CD4-positive, alpha-beta T cell (primary cell): ENCODE measurements around the gene MRPS16. TPM values are rescaled to one million over a fixed set of nuclear protein-coding genes. Genes with fewer than 3 reads are reported as not detected.

Source experiments
- ATAC-seq: fragments of 200-7000 bp; cut with Tn5 transposase; one replicate; pipeline ENCODE4 v1.10.0; 2022; ENCODE audit warnings: mild to moderate bottlenecking; ENCODE audit not compliant: poor library complexity
- CTCF ChIA-PET: fragments of 350-600 bp; sonication (Branson Sonifier 250); formaldehyde crosslinking; loops from one replicate; lab custom pipeline; 2021; ENCODE audit warnings: antibody characterized with exemption, inconsistent platforms; lab: Charles Lee
- POLR2A ChIA-PET: fragments of 350-600 bp; sonication (Branson Sonifier 250); formaldehyde crosslinking; loops from one replicate; lab custom pipeline; 2021; ENCODE audit warnings: antibody characterized with exemption, inconsistent platforms; lab: Charles Lee
- DNase-seq, 14 experiments: peaks; one replicate each; pipeline ENCODE4 v3.0.0-alpha.2; 2013 to 2020; ENCODE audit warnings: mixed read lengths in 2 of 14
- H3K27ac ChIP-seq, 2 donors: one replicate each; pipeline versions ENCODE4 v1.5.1 to v1.7.0; 2013; ENCODE audit warnings: low read length in 2 of 2, low read depth in 1 of 2, mild to moderate bottlenecking in 1 of 2
- H3K27me3 ChIP-seq, 2 experiments: 1 replicate in 1 of 2; 2 replicates in 1 of 2; pipeline versions ENCODE4 v1.6.1 to v1.7.0; 2013; ENCODE audit warnings: low read length in 2 of 2, control low read depth in 1 of 2, mild to moderate bottlenecking in 1 of 2, moderate library complexity in 1 of 2; ENCODE audit not compliant: insufficient read depth in 2 of 2, control insufficient read depth in 1 of 2
- H3K36me3 ChIP-seq: one replicate; pipeline ENCODE4 v1.6.1; 2013; ENCODE audit warnings: low read length, control low read depth; ENCODE audit not compliant: insufficient read depth
- H3K4me1 ChIP-seq: one replicate; pipeline ENCODE4 v1.6.1; 2013; ENCODE audit warnings: low read length, control low read depth; ENCODE audit not compliant: insufficient read depth
- H3K4me3 ChIP-seq: one replicate; pipeline ENCODE4 v1.5.1; 2013; ENCODE audit warnings: mild to moderate bottlenecking, low read length, moderate library complexity
- H3K9me3 ChIP-seq, 2 experiments: 1 replicate in 1 of 2; 2 replicates in 1 of 2; pipeline versions ENCODE4 v1.6.1 to v1.7.0; 2013; ENCODE audit warnings: low read length in 2 of 2, mild to moderate bottlenecking in 2 of 2, control low read depth in 1 of 2, moderate library complexity in 1 of 2; ENCODE audit not compliant: control insufficient read depth in 1 of 2, insufficient read depth in 1 of 2
- H3K27ac Mint-ChIP-seq: one replicate; pipeline ENCODE4 v1.8.0; 2020; ENCODE audit warnings: mixed read lengths
- H3K27me3 Mint-ChIP-seq: one replicate; pipeline ENCODE4 v1.8.0; 2021; ENCODE audit warnings: mixed read lengths
- H3K36me3 Mint-ChIP-seq: one replicate; pipeline ENCODE4 v1.8.0; 2021; ENCODE audit warnings: low read depth, mixed read lengths
- H3K4me1 Mint-ChIP-seq: one replicate; pipeline ENCODE4 v1.8.0; 2021; ENCODE audit warnings: low read depth, mixed read lengths
- H3K4me3 Mint-ChIP-seq: one replicate; pipeline ENCODE4 v1.8.0; 2020; ENCODE audit warnings: mild to moderate bottlenecking, mixed read lengths
- H3K9me3 Mint-ChIP-seq: one replicate; pipeline ENCODE4 v1.8.0; 2020; ENCODE audit warnings: mixed read lengths
- intact Hi-C, 2 experiments: fragments of 100-400 bp; cut with DNase I in 1 of 2; cut with micrococcal nuclease in 1 of 2; formaldehyde crosslinking; loops; one replicate each; pipeline versions ENCODE4 v1.15.1 to v1.9.0; 2023 to 2025; cut with DNase I, micrococcal nuclease
- total RNA-seq, 174 experiments: library from RNA in 2 of 174; stranded (reverse) in 2 of 174; gene quantifications; one replicate each; pipeline ENCODE4 v1.2.3 and lab custom pipeline; 2021 to 2026
- TF ChIP-seq, protein P1 (sequence below): fragments of 200-600 bp; IDR thresholded peaks from one replicate; pipeline ENCODE4 v1.8.0; 2022; ENCODE audit warnings: antibody characterized with exemption, mild to moderate bottlenecking

MRPS16 gene
- total RNA-seq, 2 experiments from 2014 or later: 28.3 to 31.9 TPM

DNA sequence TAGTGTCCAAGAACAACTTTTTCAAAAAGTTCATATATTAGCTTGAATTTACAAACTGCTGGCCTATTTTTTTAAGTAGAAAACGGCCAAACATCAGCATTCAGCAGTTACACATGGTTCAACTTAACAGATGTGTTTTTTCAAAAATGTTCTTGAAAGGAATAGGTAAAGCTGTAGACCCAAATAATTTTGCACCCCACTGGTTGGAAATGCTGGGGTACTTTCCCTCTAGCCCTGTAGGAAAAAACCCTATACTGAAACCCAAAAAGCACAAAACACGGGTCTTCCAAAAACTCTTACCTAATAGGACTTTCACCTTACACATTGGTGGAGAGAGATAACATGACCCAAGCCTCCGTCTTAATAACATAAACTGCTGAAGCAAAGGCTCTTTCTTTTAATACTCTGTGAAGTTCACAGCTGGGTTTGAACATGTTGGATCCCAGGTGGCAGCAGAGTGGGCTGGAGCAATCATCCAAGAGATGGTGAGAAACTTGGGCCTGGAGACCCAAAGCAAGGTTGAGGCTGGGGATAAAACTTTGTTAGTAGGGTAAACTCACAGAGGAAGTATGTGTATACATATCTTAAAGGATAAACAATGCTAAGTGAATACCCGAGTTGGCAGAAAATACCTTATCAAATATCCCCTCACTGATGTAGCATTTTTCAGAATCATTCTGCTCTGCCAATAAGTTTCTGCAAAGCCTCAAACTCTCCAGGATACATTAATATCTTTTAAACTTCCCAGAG is 4.8 kb downstream of the MRPS16 start:
- H3K27me3 Mint-ChIP-seq: no peaks in the 10 kb centered on the region
- H3K9me3 Mint-ChIP-seq: no peaks in the 10 kb centered on the region
- H3K27ac Mint-ChIP-seq: peak overlapping the region; percentile 86
- TF ChIP-seq, protein P1, sequence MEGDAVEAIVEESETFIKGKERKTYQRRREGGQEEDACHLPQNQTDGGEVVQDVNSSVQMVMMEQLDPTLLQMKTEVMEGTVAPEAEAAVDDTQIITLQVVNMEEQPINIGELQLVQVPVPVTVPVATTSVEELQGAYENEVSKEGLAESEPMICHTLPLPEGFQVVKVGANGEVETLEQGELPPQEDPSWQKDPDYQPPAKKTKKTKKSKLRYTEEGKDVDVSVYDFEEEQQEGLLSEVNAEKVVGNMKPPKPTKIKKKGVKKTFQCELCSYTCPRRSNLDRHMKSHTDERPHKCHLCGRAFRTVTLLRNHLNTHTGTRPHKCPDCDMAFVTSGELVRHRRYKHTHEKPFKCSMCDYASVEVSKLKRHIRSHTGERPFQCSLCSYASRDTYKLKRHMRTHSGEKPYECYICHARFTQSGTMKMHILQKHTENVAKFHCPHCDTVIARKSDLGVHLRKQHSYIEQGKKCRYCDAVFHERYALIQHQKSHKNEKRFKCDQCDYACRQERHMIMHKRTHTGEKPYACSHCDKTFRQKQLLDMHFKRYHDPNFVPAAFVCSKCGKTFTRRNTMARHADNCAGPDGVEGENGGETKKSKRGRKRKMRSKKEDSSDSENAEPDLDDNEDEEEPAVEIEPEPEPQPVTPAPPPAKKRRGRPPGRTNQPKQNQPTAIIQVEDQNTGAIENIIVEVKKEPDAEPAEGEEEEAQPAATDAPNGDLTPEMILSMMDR: no peak
- ATAC-seq (no peak), DNase-seq (no peak)
- peaks cover 75% of the 10 kb centered on the region for H3K4me1 Mint-ChIP-seq
- ChIA-PET CTCF (interaction anchor here (1.2 kb wide), 1 partner anchor 21 kb away, joined by 3 read pairs; no protein-coding TSS in a partner anchor), POLR2A (interaction anchor here (0.6 to 2.2 kb wide), 19 partner anchors 8 to 1962 kb away, joined by 3 to 20 read pairs (median 6); partner anchors contain the start of genes ANXA7, CFAP70, ECD and FAM149B1)
- intact Hi-C loops: loop anchor here (2.0 to 10.0 kb wide), 6 partner anchors 80 to 891 kb away; partner anchors contain the start of genes ECD (in 1 of the 2), FAM149B1 (in 1 of the 2), MICU1 (in 1 of the 2) and P4HA1 (in 1 of the 2)
- peaks cover 89% of the 10 kb centered on the region for H3K36me3 Mint-ChIP-seq
- H3K4me1 ChIP-seq: peaks cover 31% of the 10 kb centered on the region
- H3K36me3 ChIP-seq: peaks cover 43% of the 10 kb centered on the region
- no peaks in the 10 kb centered on the region for H3K9me3 ChIP-seq
- peak overlapping the region; percentile 81 for H3K4me3 ChIP-seq
- peak overlapping the region; percentile 96 for H3K4me3 Mint-ChIP-seq
- H3K27me3 ChIP-seq: no peaks in the 10 kb centered on the region
- H3K27ac ChIP-seq: peak overlapping the region; percentile 81 to 94

DNA sequence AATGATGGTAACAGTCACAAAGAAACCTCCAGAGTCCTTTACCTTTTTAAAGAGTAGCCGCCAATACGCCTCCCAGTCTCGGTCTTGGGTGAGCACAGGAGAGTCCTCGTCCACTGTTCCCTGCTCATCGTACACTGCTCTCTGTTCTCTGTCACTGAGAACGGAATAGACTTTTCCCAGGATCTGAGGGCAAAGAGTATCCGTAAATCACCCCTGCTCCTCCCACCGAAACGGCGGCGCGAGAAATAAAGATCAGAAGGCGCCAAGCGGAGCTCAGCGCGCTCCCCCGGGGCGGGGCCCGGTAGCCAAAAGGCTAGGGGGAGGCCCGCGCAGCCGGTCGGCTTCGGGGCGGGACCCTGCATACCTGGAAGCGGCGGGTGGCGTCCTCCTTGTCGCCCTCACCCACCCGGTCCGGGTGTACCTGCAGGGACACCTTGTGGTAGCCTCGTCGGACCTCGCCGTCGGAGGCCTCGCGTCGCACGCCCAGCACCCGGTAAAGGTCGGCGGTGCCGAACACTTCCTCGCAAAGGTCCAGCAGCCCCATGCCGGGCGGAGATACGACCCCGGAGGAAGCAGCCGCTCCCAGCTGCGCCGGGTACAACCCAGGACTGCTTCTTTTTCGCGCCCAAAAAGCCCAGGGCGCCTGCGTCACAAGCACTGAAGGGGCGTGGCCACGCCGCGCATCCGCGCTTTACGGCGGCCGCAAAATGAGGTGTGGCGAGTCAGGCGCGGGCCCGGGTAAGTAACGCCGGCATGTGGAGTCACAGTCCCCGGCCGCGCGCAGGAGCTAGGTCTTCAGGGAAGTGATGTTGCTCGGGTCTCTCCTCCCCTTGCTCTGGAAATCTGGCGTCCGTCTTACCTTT is 5.6 kb downstream of the MRPS16 start, which contains the start of gene DNAJC9:
TSS of gene DNAJC9 (minus strand) at position 610 of the 863 bp plus-strand sequence. CDS start at position 544, 66 bp downstream.
- Histone ChIP-seq H3K4me3 (peak within 1 kb of the TSS; percentile 81), H3K27me3 (no peaks in the 10 kb centered on the region), H3K36me3 (peaks cover 48% of the 10 kb centered on the region), H3K27ac (peak within 1 kb of the TSS; percentile 81 to 94), H3K4me1 (peaks cover 26% of the 10 kb centered on the region), H3K9me3 (no peaks in the 10 kb centered on the region)
- intact Hi-C loops: loop anchor here (2.0 to 10.0 kb wide), 6 partner anchors 80 to 890 kb away; partner anchors contain the start of genes ECD (in 1 of the 2), FAM149B1 (in 1 of the 2), MICU1 (in 1 of the 2) and P4HA1 (in 1 of the 2)
- ATAC-seq: peak; percentile 85
- no peaks in the 10 kb centered on the region for H3K9me3 Mint-ChIP-seq
- DNase-seq: peak; percentile 94 to 99 (median 97)
- H3K4me1 Mint-ChIP-seq: peaks cover 67% of the 10 kb centered on the region
- TF ChIP-seq, protein P1: no peak
- peaks cover 87% of the 10 kb centered on the region for H3K36me3 Mint-ChIP-seq
- H3K4me3 Mint-ChIP-seq: peak within 1 kb of the TSS; percentile 96
- ChIA-PET POLR2A (interaction anchor here (0.6 to 2.2 kb wide), 22 partner anchors 9 to 1963 kb away, joined by 3 to 20 read pairs (median 5); partner anchors contain the start of genes ANXA7, CFAP70, ECD and FAM149B1), CTCF (interaction anchor here (1.2 kb wide), 1 partner anchor 20 kb away, joined by 3 read pairs; no protein-coding TSS in a partner anchor)
- peak within 1 kb of the TSS; percentile 86 for H3K27ac Mint-ChIP-seq
- H3K27me3 Mint-ChIP-seq: no peaks in the 10 kb centered on the region

DNA sequence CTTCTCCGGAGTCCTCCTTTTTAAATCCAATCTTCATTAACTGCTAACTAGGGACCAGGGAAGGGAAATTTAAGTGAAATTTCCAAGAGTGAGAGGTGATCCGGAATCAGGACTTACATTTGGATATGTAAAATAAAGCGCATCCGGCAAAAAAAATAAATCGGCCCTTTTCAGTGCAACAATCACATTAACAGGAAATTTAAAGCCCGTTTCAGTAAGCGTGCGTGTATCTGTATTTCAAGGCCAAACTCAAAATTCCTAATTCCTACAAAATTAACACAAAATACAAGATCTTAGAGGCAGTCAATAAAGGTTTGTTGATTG is 6.2 kb downstream of the MRPS16 start:
- H3K4me1 ChIP-seq: peaks cover 20% of the 10 kb centered on the region
- peak overlapping the region; percentile 86 for H3K27ac Mint-ChIP-seq
- H3K27ac ChIP-seq: peak overlapping the region; percentile 81 to 94
- peaks cover 87% of the 10 kb centered on the region for H3K36me3 Mint-ChIP-seq
- peaks cover 63% of the 10 kb centered on the region for H3K4me1 Mint-ChIP-seq
- H3K9me3 Mint-ChIP-seq: no peaks in the 10 kb centered on the region
- peak overlapping the region; percentile 81 for H3K4me3 ChIP-seq
- CTCF ChIA-PET: interaction anchor here (1.2 kb wide), 1 partner anchor 20 kb away, joined by 3 read pairs; no protein-coding TSS in a partner anchor
- TF ChIP-seq, protein P1: no peak
- H3K4me3 Mint-ChIP-seq: peak overlapping the region; percentile 96
- H3K27me3 Mint-ChIP-seq: no peaks in the 10 kb centered on the region
- peaks cover 52% of the 10 kb centered on the region for H3K36me3 ChIP-seq
- intact Hi-C loops: loop anchor here (2.0 to 10.0 kb wide), 6 partner anchors 79 to 889 kb away; partner anchors contain the start of genes ECD (in 1 of the 2), FAM149B1 (in 1 of the 2), MICU1 (in 1 of the 2) and P4HA1 (in 1 of the 2)
- POLR2A ChIA-PET: interaction anchor here (0.6 to 2.2 kb wide), 15 partner anchors 8 to 859 kb away, joined by 3 to 20 read pairs (median 8); partner anchors contain the start of genes ANXA7, CFAP70, ECD and FAM149B1
- ATAC-seq (no peak), DNase-seq (peak in 1 of 14 experiments; percentile 11)
- no peaks in the 10 kb centered on the region for H3K9me3 ChIP-seq
- no peaks in the 10 kb centered on the region for H3K27me3 ChIP-seq
